HG02870 (cell line): ENCODE measurements around the gene USP24.
"Not testable (repeated sequence)": the region's sequence is repeated elsewhere in the genome, so short reads cannot be mapped to it uniquely, and the experiment has no call there.

Experiments
- ATAC-seq: cut with Tn5 transposase; IDR thresholded peaks from one replicate; pipeline ENCODE4 v1.9.1; 2021; ENCODE audit warnings: mild to moderate bottlenecking, moderate library complexity; ENCODE audit not compliant: unreplicated experiment

The USP24 gene

GRCh38 chr1:55043011-55043410 is 172.2 kb downstream of the USP24 start:
- no peak for ATAC-seq

GRCh38 chr1:55041613-55042012 is 173.6 kb downstream of the USP24 start:
- no peak for ATAC-seq

- no peak for ATAC-seq
Measured at GRCh38 chr1:55040933-55041494, 174.2 kb downstream of the USP24 start.

- no peak for ATAC-seq
Measured at GRCh38 chr1:55040083-55040932, 174.9 kb downstream of the USP24 start.

- no peak for ATAC-seq
Measured at GRCh38 chr1:55039342-55040082, 175.7 kb downstream of the USP24 start, which contains the start of gene PCSK9. Gene PCSK9, plus strand, starts transcription at chr1:55039548. Its CDS starts 290 bp downstream, at chr1:55039838.

GRCh38 chr1:55038974-55039341 is 176.2 kb downstream of the USP24 start:
- no peak for ATAC-seq

GRCh38 chr1:55038552-55038838 is 176.7 kb downstream of the USP24 start:
- ATAC-seq = no peak

- no peak for ATAC-seq
Measured at GRCh38 chr1:55037733-55038551, 177.2 kb downstream of the USP24 start.

GRCh38 chr1:55035904-55036303 is 179.3 kb downstream of the USP24 start:
- no peak for ATAC-seq

- no peak for ATAC-seq
Measured at GRCh38 chr1:55034476-55035133, 180.6 kb downstream of the USP24 start.

GRCh38 chr1:55033265-55033614 is 181.9 kb downstream of the USP24 start:
- no peak for ATAC-seq

- not testable (repeated sequence) for ATAC-seq
Measured at GRCh38 chr1:55031098-55031497, 184.1 kb downstream of the USP24 start.

- not testable (repeated sequence) for ATAC-seq
Measured at GRCh38 chr1:55026682-55027081, 188.5 kb downstream of the USP24 start.

GRCh38 chr1:55024163-55024562 is 191.0 kb downstream of the USP24 start:
- not testable (repeated sequence) for ATAC-seq

GRCh38 chr1:55021942-55022546 is 193.1 kb downstream of the USP24 start:
- peak; percentile 90 for ATAC-seq

- ATAC-seq = no peak
Measured at GRCh38 chr1:55018395-55018794, 196.8 kb downstream of the USP24 start.
